GM18507 (cell line): ENCODE data around the gene CAMK1G.

ENCODE experiments used
- DNase-seq: peaks from one replicate; pipeline ENCODE4 v3.0.0; 2011; ENCODE audit warnings: low read depth; ENCODE audit not compliant: insufficient read length; ENCODE audit errors: extremely low spot score
- FAIRE-seq: peaks from 2 replicates; lab custom pipeline; 2011; peaks lifted over from hg19 to GRCh38; lab: Jason Lieb, UNC

CAMK1G gene

DNA sequence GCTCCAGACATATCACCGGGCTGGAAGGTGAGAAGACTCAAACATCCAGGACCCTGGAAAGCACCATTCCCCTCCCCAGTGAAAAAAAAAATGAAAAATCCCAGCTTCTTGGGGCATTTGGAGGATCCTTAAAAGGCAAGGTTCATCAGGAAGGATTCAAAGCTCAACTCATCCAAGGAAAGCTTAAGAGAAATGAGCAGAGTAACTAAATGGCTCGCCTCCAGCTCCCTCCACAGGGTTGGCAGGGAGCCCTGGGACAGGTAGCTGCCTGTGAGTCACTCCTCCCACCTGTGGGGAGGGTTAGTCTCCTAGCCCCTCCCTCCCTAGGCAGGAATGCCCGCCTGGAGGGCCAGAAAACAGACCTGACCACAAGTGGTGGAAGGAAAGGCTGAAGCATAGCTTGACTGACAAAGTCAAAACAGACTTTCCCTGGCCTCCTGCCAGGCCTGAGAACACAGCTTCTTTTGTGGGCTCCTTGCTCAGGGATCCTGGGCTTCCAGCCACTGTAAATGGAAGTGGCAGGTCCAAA is 69.4 kb downstream of the CAMK1G start:
- FAIRE-seq (peak; percentile 74), DNase-seq (no peak)

DNA sequence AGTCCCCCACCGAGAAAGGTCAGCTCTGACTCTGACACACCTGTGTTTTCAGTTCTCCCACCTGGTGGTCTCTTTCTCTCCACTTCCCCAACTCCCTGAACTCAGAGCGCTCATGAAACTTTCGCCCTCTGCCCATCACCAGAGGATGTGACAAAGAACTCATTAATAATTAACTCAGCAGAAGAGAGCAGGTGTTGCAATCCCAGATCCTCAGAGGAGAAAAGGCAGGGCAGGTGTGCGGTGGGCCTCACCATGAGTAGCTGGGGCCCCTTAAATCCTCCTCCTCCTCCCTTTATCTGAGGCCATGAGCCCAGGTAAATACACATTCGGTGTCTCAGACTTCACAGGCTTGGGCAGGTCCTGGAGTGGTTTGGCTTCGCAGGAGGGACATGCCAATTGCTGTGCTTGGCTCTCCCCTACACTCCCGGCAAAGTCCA is 70.4 kb downstream of the CAMK1G start:
- peak; percentile 91 for FAIRE-seq
- DNase-seq, result no peak

DNA sequence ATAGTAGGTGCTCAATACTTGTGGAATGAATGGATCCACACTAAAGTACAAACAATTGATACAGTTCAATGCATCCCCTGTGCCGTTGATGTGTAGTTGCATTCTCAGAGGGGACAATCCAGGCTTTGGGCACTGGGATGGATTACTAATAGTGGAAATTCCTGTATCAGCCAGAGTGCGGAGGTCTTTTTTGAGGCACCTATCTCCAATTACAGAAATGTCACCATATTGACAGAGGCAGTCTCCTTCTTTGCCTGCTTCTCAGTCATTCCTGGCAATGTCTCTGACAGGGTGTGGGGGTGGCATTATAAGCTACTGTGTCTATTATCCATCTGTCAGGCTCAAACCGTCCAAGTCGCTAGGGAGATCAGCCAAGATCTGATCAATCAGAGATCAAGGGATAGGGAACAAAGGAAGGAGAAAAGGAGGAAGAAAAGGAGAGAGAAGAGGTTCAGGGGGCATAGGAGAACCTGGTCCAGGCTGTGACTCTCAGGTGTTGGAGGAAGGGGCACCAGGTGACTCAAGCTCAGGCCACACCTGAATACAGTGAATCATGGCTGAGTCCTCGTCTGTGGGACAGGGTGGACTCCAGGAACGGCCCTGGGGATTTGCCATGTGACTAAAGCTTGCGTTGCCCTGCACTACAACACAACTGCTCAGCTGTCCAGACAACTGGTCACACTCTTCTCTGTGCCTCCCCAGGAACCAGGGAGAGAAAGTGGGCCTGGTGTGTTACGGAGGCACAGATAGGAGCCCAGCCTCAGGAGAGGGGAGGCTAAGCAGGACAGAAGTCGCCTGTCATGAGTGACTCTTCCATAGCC is 72.1 kb downstream of the CAMK1G start:
- no peak for FAIRE-seq
- DNase-seq, result no peak

DNA sequence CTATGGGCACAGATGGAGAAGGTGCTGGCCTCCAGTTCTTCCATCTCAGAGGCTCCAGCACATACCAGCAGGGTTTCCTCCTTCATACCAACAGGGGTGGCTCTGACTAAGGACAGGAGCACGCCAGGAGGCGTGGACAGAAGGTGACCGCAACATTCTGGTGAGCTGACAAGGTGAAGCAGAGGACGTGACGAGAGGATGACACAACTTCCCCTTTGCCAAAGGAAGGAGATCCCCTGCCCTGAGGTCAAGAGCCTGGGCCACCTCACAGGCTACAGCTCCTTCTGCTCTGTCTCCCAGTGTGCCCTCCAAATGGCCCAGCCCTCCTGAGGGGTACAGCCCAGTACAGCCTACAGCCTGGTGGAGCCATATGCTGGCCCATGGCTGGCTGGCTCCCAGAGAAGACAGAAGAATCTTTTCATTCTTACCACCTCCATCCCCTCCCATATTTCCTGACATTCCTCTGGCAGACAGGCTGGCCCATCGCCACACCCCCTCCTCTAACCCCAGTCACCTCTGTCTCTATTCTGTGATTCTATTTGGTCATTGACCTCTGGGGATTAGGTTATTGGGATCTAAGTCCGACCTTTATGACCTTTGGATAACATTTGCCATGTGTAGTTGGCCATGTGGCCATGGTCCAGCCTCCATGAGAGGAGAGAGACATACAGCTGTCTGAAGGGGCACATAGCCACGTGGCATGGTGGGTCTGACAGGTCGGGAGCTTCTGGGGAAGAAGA is 73.8 kb downstream of the CAMK1G start:
- DNase-seq (no peak), FAIRE-seq (no peak)

DNA sequence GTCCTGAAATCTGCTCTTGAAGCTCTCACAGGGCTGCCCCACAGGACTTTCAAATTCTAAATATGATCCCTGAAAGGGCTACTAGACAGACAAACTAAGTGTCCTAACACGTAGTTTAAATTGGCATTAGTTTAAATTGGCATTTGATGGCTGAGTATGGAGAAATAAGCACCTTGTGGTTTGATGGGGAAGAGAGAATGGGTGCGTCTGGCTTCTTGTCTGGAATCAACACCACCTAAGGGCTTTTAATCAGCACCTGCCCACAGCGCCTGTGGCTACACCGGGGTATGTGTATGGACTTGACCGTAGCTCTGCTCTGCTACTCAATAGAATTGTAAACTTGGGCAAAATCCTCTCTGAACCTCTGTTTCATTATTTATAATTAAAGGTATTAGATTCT is 74.4 kb downstream of the CAMK1G start:
- DNase-seq (no peak), FAIRE-seq (no peak)

DNA sequence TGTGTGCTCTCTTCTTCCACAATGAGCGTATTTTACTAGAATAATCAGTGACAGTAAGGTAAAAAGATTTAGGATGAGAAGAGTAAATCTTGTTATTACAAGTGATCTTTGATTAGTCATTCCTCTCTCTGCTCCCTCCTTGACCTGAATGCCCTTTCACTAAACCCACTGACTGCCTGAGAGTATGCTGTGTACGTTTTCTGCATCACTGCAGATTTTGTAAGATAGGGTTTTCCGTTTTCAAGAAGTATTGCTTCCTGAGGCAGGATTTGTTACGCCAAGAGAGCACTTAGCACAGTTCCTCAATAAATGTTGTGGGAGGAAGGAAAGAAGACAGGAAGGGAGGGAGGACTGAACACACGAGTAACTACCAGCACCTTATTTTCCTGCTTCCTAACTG is 76.4 kb downstream of the CAMK1G start:
- no peak for DNase-seq
- FAIRE-seq, result peak; percentile 83

DNA sequence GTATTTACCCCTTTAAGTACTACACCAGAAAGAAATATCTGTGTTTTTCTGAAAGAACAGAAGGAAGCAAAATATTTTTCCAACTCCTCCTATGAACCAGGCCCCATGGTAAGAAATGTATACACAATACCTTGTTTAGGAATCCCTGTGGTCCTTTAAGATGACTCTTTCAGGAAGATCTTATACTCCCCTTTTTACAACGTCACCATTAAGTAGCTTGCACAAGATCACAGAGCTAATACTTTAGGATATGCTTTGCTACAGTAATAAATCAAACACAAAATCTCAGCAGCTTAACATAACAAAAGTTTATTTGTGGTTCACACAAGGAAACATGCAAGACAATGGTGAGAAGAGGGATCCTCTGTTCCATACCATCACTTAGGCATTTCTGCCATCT is 77.6 kb downstream of the CAMK1G start:
- DNase-seq (no peak), FAIRE-seq (no peak)

DNA sequence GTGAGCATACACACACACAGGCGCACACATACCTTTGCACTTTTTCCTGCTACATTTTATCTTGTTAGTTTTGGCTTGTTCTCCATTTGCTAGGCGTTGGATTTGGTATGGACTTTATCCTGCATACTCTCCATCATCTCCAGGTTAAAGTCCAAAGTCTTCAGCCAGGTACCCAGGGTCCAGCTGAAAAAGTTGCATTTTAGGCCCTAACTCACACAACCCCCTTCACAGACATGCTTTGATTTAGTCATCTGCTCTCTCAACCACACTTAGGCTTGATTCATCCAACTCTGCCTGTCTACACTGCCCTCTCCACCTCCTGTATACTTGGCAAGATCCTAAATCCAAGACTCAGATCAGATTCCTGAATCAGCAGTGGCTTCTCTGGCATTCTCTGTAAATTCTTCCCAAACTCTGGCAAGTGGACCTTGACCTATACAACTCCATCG is 79.4 kb downstream of the CAMK1G start:
- FAIRE-seq, result no peak

More for the DNA sequence above, 79.4 kb downstream of the CAMK1G start:
- no peak for DNase-seq
